Endothelial cell (in vitro differentiated cells): ENCODE data around the gene FTCDNL1. TPM values are rescaled to one million over a fixed set of nuclear protein-coding genes. Genes with fewer than 3 reads are reported as not detected.

Experiments used
- DNase-seq: peaks from one replicate; pipeline ENCODE4 v3.0.0; 2021; ENCODE audit warnings: low spot score
- H3K27ac Mint-ChIP-seq: one replicate; pipeline ENCODE4 v1.8.0; 2021; ENCODE audit warnings: mixed read lengths, inconsistent platforms; ENCODE audit not compliant: unreplicated experiment
- H3K27me3 Mint-ChIP-seq: one replicate; pipeline ENCODE4 v1.8.0; 2021; ENCODE audit warnings: mild to moderate bottlenecking, moderate library complexity, mixed read lengths, inconsistent platforms; ENCODE audit not compliant: unreplicated experiment
- H3K36me3 Mint-ChIP-seq: one replicate; pipeline ENCODE4 v1.8.0; 2021; ENCODE audit warnings: mild to moderate bottlenecking, low read depth, mixed read lengths, inconsistent platforms; ENCODE audit not compliant: unreplicated experiment
- H3K4me1 Mint-ChIP-seq: one replicate; pipeline ENCODE4 v1.8.0; 2021; ENCODE audit warnings: mild to moderate bottlenecking, mixed read lengths, inconsistent platforms; ENCODE audit not compliant: unreplicated experiment
- H3K4me3 Mint-ChIP-seq: one replicate; pipeline ENCODE4 v1.8.0; 2021; ENCODE audit warnings: mild to moderate bottlenecking, mixed read lengths, inconsistent platforms; ENCODE audit not compliant: unreplicated experiment
- H3K9me3 Mint-ChIP-seq: one replicate; pipeline ENCODE4 v1.8.0; 2021; ENCODE audit warnings: mixed read lengths, inconsistent platforms; ENCODE audit not compliant: unreplicated experiment
- CTCF ChIP-seq: fragments of 200-600 bp; sonication (generic); IDR thresholded peaks from one replicate; pipeline ENCODE4 v1.5.0; 2021; ENCODE audit warnings: antibody characterized with exemption; ENCODE audit not compliant: unreplicated experiment
- total RNA-seq: library from RNA; stranded (reverse); fragmentation: NEBNext Ultra II Directional; extraction: Animal tissue kit (Norgen Biotek cat#: 25700); gene quantifications from one replicate; pipeline ENCODE4 v1.2.1, GENCODE V29; 2021; ENCODE audit not compliant: unreplicated experiment

Gene FTCDNL1
- total RNA-seq, 1 donor from 2014 or later: 1.0 TPM

GRCh38 chr2:199830531-199830930 lies 20.5 kb downstream of the FTCDNL1 start:
- TF ChIP-seq CTCF: no peak
- Mint-ChIP-seq H3K4me3 (no peak overlapping the region), H3K27ac (no peak overlapping the region), H3K4me1 (no peaks in the 10 kb centered on the region), H3K9me3 (no peaks in the 10 kb centered on the region), H3K27me3 (no peaks in the 10 kb centered on the region), H3K36me3 (no peaks in the 10 kb centered on the region)
- no peak for DNase-seq

GRCh38 chr2:199829628-199830027 lies 21.4 kb downstream of the FTCDNL1 start:
- TF ChIP-seq CTCF: no peak
- Mint-ChIP-seq H3K36me3 (no peaks in the 10 kb centered on the region), H3K4me3 (no peak overlapping the region), H3K9me3 (no peaks in the 10 kb centered on the region), H3K27ac (no peak overlapping the region), H3K4me1 (no peaks in the 10 kb centered on the region), H3K27me3 (no peaks in the 10 kb centered on the region)
- DNase-seq: no peak

- no peak for DNase-seq
- H3K36me3 Mint-ChIP-seq: no peaks in the 10 kb centered on the region
- TF ChIP-seq CTCF: no peak
- H3K4me3 Mint-ChIP-seq: no peak overlapping the region
- no peak overlapping the region for H3K27ac Mint-ChIP-seq
- no peaks in the 10 kb centered on the region for H3K4me1 Mint-ChIP-seq
- H3K9me3 Mint-ChIP-seq: no peaks in the 10 kb centered on the region
- H3K27me3 Mint-ChIP-seq: no peaks in the 10 kb centered on the region
These were observed 31.2 kb downstream of the FTCDNL1 start for GRCh38 chr2:199819746-199820145.

DNA sequence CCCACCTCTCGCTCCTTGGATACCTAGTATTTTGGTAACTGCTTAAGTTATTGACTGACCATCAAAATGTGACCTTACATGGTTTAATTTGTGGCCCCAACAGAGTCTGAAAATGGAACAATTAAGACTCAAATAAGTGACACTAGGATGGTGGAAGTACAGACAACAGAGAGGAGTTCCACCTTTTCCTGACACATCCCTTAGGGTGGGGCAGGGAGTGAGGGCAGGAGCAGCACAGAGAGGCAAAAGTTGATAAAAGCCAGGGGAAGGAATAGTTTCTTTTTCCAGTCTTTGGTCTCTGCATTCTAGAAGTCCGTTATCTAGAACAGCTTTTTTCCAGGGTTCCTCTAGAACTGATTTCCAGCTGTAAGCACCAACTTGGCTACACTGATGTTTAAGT lies 32.2 kb downstream of the FTCDNL1 start:
- H3K9me3 Mint-ChIP-seq: no peaks in the 10 kb centered on the region
- no peaks in the 10 kb centered on the region for H3K27me3 Mint-ChIP-seq
- H3K36me3 Mint-ChIP-seq: no peaks in the 10 kb centered on the region
- H3K27ac Mint-ChIP-seq: no peak overlapping the region
- TF ChIP-seq CTCF: no peak
- H3K4me3 Mint-ChIP-seq: no peak overlapping the region
- H3K4me1 Mint-ChIP-seq: no peaks in the 10 kb centered on the region
- DNase-seq: no peak

DNA sequence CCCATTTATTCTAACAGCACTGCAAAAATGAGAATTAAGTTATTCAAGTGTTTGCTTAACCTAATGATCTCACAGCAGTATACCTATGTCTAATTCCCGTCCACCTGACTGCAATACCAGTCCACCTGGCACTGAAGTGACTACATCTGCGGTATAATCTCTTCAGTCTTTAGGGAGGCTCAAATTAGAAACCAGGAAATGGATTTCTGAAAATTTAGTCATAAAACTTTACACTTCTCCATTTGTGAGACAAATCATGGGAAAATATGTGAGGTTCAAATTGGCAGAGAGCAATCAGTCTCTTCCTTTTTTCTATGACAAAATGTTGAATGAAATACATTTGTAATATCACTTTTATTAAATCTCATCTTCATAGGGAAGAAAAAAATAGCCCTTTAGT lies 33.0 kb downstream of the FTCDNL1 start:
- Mint-ChIP-seq H3K36me3 (no peaks in the 10 kb centered on the region), H3K4me1 (no peaks in the 10 kb centered on the region), H3K27ac (no peak overlapping the region), H3K4me3 (no peak overlapping the region), H3K9me3 (no peaks in the 10 kb centered on the region), H3K27me3 (no peaks in the 10 kb centered on the region)
- no peak for TF ChIP-seq CTCF
- no peak for DNase-seq
